ENCODE results near the gene FOXE3.

The FOXE3 gene

DNA sequence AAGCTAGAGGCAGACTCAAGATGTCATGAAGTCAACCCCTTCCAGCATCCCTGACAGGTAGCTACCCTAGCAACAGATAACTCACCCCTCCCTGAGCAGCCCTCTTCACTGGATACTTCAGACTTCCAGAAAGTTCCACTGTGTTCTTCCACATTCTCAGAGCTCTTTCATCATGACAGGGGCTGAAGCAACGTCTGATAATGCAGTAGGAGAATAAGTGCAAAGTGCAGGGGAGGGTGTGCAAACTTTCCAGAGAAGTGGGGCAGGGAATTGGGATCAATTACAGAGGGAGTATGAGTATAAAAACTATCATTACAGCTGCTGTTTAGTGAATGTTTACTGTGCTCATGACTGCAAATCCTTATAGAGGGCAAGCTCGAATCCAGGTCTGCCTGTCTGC is 26.4 kb upstream of the FOXE3 start:
- Histone ChIP-seq H3K4ac (ENCODE audit: low read length) (no peak overlapping the region), H3K27ac (replicated peaks; ENCODE audit: low read length) (no peak overlapping the region), H3K4me3 (ENCODE audit: low read length in 2 of 2) (no peak overlapping the region), H2BK5ac (ENCODE audit: low read length) (no peak overlapping the region), H3K9ac (ENCODE audit: low read depth, low read length, poor library complexity) (no peak overlapping the region), H3K9me3 (replicated peaks in 1 of 2; ENCODE audit: control insufficient read depth in 2 of 2, insufficient read depth in 1 of 2, low read depth in 1 of 2, low read length in 2 of 2) (no peaks in the 10 kb centered on the region), H3K27me3 (ENCODE audit: control insufficient read depth in 3 of 3, insufficient read depth in 3 of 3, low read depth in 1 of 3, low read length in 3 of 3) (peaks cover 0 to 5% (median 3%) of the 10 kb centered on the region in 3 experiments), H4K91ac (ENCODE audit: low read depth, low read length, poor library complexity) (no peak overlapping the region), H3K4me1 (ENCODE audit: control insufficient read depth in 2 of 2, insufficient read depth in 1 of 2, low read depth in 1 of 2, low read length in 2 of 2) (no peaks in the 10 kb centered on the region), H3K18ac (ENCODE audit: low read length) (no peak overlapping the region), H2BK15ac (ENCODE audit: low read length) (no peak overlapping the region), H3K23ac (ENCODE audit: low read depth, low read length, poor library complexity) (no peak overlapping the region), H3K4me2 (ENCODE audit: insufficient read depth, low read length, poor library complexity, severe bottlenecking) (no peak overlapping the region), H2AK5ac (ENCODE audit: low read depth, low read length) (no peak overlapping the region), H3K36me3 (replicated peaks in 1 of 2; ENCODE audit: control insufficient read depth in 2 of 2, insufficient read depth in 2 of 2, low read length in 2 of 2) (no peaks in the 10 kb centered on the region), H2AFZ (ENCODE audit: low read length) (no peak overlapping the region), H2BK120ac (ENCODE audit: low read depth, low read length) (no peak overlapping the region), H2BK12ac (ENCODE audit: low read length) (no peak overlapping the region), H4K8ac (ENCODE audit: low read depth, low read length) (no peak overlapping the region), H3K79me1 (ENCODE audit: low read depth, low read length) (no peaks in the 10 kb centered on the region), H3K14ac (ENCODE audit: low read length) (no peak overlapping the region)
- no CpG with 5 or more reads among the region's 2 CpGs for WGBS, 2 donors (ENCODE audit: extremely low coverage in 2 of 2, insufficient read length in 2 of 2, insufficient replicate concordance in 1 of 2)
- no peak for DNase-seq (ENCODE audit: low spot score)

- Histone ChIP-seq H2AK5ac (ENCODE audit: low read depth, low read length) (no peak overlapping the region), H2BK5ac (ENCODE audit: low read length) (no peak overlapping the region), H3K9ac (ENCODE audit: low read depth, low read length, poor library complexity) (no peak overlapping the region), H4K8ac (ENCODE audit: low read depth, low read length) (no peak overlapping the region), H3K27me3 (ENCODE audit: control insufficient read depth in 3 of 3, insufficient read depth in 3 of 3, low read depth in 1 of 3, low read length in 3 of 3) (peaks cover 0 to 5% (median 3%) of the 10 kb centered on the region in 3 experiments), H2BK15ac (ENCODE audit: low read length) (no peak overlapping the region), H3K79me1 (ENCODE audit: low read depth, low read length) (no peaks in the 10 kb centered on the region), H4K91ac (ENCODE audit: low read depth, low read length, poor library complexity) (no peak overlapping the region), H2AFZ (ENCODE audit: low read length) (no peak overlapping the region), H3K4ac (ENCODE audit: low read length) (no peak overlapping the region), H3K36me3 (replicated peaks in 1 of 2; ENCODE audit: control insufficient read depth in 2 of 2, insufficient read depth in 2 of 2, low read length in 2 of 2) (no peaks in the 10 kb centered on the region), H3K27ac (replicated peaks; ENCODE audit: low read length) (no peak overlapping the region), H2BK12ac (ENCODE audit: low read length) (no peak overlapping the region), H3K4me3 (ENCODE audit: low read length in 2 of 2) (no peak overlapping the region), H3K18ac (ENCODE audit: low read length) (no peak overlapping the region), H3K4me1 (ENCODE audit: control insufficient read depth in 2 of 2, insufficient read depth in 1 of 2, low read depth in 1 of 2, low read length in 2 of 2) (no peaks in the 10 kb centered on the region), H3K14ac (ENCODE audit: low read length) (no peak overlapping the region), H3K23ac (ENCODE audit: low read depth, low read length, poor library complexity) (no peak overlapping the region), H2BK120ac (ENCODE audit: low read depth, low read length) (no peak overlapping the region), H3K4me2 (ENCODE audit: insufficient read depth, low read length, poor library complexity, severe bottlenecking) (no peak overlapping the region), H3K9me3 (replicated peaks in 1 of 2; ENCODE audit: control insufficient read depth in 2 of 2, insufficient read depth in 1 of 2, low read depth in 1 of 2, low read length in 2 of 2) (no peaks in the 10 kb centered on the region)
- no CpG with 5 or more reads among the region's 2 CpGs for WGBS, 2 donors (ENCODE audit: extremely low coverage in 2 of 2, insufficient read length in 2 of 2, insufficient replicate concordance in 1 of 2)
- no peak for DNase-seq (ENCODE audit: low spot score)
Measured at GRCh38 chr1:47390843-47391242, 25.2 kb upstream of the FOXE3 start.

GRCh38 chr1:47393141-47393540 is 22.9 kb upstream of the FOXE3 start:
- Histone ChIP-seq H3K9me3 (replicated peaks in 1 of 2; ENCODE audit: control insufficient read depth in 2 of 2, insufficient read depth in 1 of 2, low read depth in 1 of 2, low read length in 2 of 2) (no peaks in the 10 kb centered on the region), H2BK120ac (ENCODE audit: low read depth, low read length) (no peak overlapping the region), H3K36me3 (replicated peaks in 1 of 2; ENCODE audit: control insufficient read depth in 2 of 2, insufficient read depth in 2 of 2, low read length in 2 of 2) (no peaks in the 10 kb centered on the region), H3K27ac (replicated peaks; ENCODE audit: low read length) (no peak overlapping the region), H3K4me3 (ENCODE audit: low read length in 2 of 2) (no peak overlapping the region), H2BK15ac (ENCODE audit: low read length) (no peak overlapping the region), H3K4me2 (ENCODE audit: insufficient read depth, low read length, poor library complexity, severe bottlenecking) (no peak overlapping the region), H2AK5ac (ENCODE audit: low read depth, low read length) (no peak overlapping the region), H3K14ac (ENCODE audit: low read length) (no peak overlapping the region), H2BK12ac (ENCODE audit: low read length) (no peak overlapping the region), H3K79me1 (ENCODE audit: low read depth, low read length) (no peaks in the 10 kb centered on the region), H3K23ac (ENCODE audit: low read depth, low read length, poor library complexity) (no peak overlapping the region), H4K8ac (ENCODE audit: low read depth, low read length) (no peak overlapping the region), H3K4me1 (ENCODE audit: control insufficient read depth in 2 of 2, insufficient read depth in 1 of 2, low read depth in 1 of 2, low read length in 2 of 2) (no peaks in the 10 kb centered on the region), H2BK5ac (ENCODE audit: low read length) (no peak overlapping the region), H2AFZ (ENCODE audit: low read length) (no peak overlapping the region), H3K4ac (ENCODE audit: low read length) (no peak overlapping the region), H3K18ac (ENCODE audit: low read length) (no peak overlapping the region), H3K27me3 (ENCODE audit: control insufficient read depth in 3 of 3, insufficient read depth in 3 of 3, low read depth in 1 of 3, low read length in 3 of 3) (peaks cover 0 to 3% (median 3%) of the 10 kb centered on the region in 3 experiments), H4K91ac (ENCODE audit: low read depth, low read length, poor library complexity) (no peak overlapping the region), H3K9ac (ENCODE audit: low read depth, low read length, poor library complexity) (no peak overlapping the region)
- WGBS, 2 donors (ENCODE audit: extremely low coverage in 2 of 2, insufficient read length in 2 of 2, insufficient replicate concordance in 1 of 2): no CpG with 5 or more reads among the region's 5 CpGs
- no peak for DNase-seq (ENCODE audit: low spot score)

GRCh38 chr1:47395433-47395832 is 20.7 kb upstream of the FOXE3 start:
- Histone ChIP-seq H3K27ac (replicated peaks; ENCODE audit: low read length) (no peak overlapping the region), H3K4me2 (ENCODE audit: insufficient read depth, low read length, poor library complexity, severe bottlenecking) (no peak overlapping the region), H3K23ac (ENCODE audit: low read depth, low read length, poor library complexity) (no peak overlapping the region), H3K9ac (ENCODE audit: low read depth, low read length, poor library complexity) (no peak overlapping the region), H3K4me3 (ENCODE audit: low read length in 2 of 2) (no peak overlapping the region), H4K8ac (ENCODE audit: low read depth, low read length) (no peak overlapping the region), H3K4me1 (ENCODE audit: control insufficient read depth in 2 of 2, insufficient read depth in 1 of 2, low read depth in 1 of 2, low read length in 2 of 2) (no peaks in the 10 kb centered on the region), H4K91ac (ENCODE audit: low read depth, low read length, poor library complexity) (no peak overlapping the region), H3K14ac (ENCODE audit: low read length) (no peak overlapping the region), H3K27me3 (ENCODE audit: control insufficient read depth in 3 of 3, insufficient read depth in 3 of 3, low read depth in 1 of 3, low read length in 3 of 3) (peaks cover 0 to 3% (median 0%) of the 10 kb centered on the region in 3 experiments), H3K9me3 (replicated peaks in 1 of 2; ENCODE audit: control insufficient read depth in 2 of 2, insufficient read depth in 1 of 2, low read depth in 1 of 2, low read length in 2 of 2) (no peaks in the 10 kb centered on the region), H2AFZ (ENCODE audit: low read length) (no peak overlapping the region), H3K18ac (ENCODE audit: low read length) (peak overlapping the region; percentile 40), H3K4ac (ENCODE audit: low read length) (no peak overlapping the region), H2BK12ac (ENCODE audit: low read length) (no peak overlapping the region), H3K79me1 (ENCODE audit: low read depth, low read length) (no peaks in the 10 kb centered on the region), H2BK120ac (ENCODE audit: low read depth, low read length) (no peak overlapping the region), H2AK5ac (ENCODE audit: low read depth, low read length) (no peak overlapping the region), H2BK5ac (ENCODE audit: low read length) (no peak overlapping the region), H3K36me3 (replicated peaks in 1 of 2; ENCODE audit: control insufficient read depth in 2 of 2, insufficient read depth in 2 of 2, low read length in 2 of 2) (no peaks in the 10 kb centered on the region), H2BK15ac (ENCODE audit: low read length) (no peak overlapping the region)
- WGBS, 2 donors (ENCODE audit: extremely low coverage in 2 of 2, insufficient read length in 2 of 2, insufficient replicate concordance in 1 of 2): no CpG with 5 or more reads among the region's 3 CpGs
- no peak for DNase-seq (ENCODE audit: low spot score)

All from neuronal stem cell (in vitro differentiated cells).